DMS79 treated with DMSO at 0.1 percent for 48 hours (cell line): ENCODE results near the gene CHST11.

Source experiments
- DNase-seq: peaks from one replicate; lab custom pipeline; 2025; lab: John Stamatoyannopoulos, UW

CHST11 gene

DNA sequence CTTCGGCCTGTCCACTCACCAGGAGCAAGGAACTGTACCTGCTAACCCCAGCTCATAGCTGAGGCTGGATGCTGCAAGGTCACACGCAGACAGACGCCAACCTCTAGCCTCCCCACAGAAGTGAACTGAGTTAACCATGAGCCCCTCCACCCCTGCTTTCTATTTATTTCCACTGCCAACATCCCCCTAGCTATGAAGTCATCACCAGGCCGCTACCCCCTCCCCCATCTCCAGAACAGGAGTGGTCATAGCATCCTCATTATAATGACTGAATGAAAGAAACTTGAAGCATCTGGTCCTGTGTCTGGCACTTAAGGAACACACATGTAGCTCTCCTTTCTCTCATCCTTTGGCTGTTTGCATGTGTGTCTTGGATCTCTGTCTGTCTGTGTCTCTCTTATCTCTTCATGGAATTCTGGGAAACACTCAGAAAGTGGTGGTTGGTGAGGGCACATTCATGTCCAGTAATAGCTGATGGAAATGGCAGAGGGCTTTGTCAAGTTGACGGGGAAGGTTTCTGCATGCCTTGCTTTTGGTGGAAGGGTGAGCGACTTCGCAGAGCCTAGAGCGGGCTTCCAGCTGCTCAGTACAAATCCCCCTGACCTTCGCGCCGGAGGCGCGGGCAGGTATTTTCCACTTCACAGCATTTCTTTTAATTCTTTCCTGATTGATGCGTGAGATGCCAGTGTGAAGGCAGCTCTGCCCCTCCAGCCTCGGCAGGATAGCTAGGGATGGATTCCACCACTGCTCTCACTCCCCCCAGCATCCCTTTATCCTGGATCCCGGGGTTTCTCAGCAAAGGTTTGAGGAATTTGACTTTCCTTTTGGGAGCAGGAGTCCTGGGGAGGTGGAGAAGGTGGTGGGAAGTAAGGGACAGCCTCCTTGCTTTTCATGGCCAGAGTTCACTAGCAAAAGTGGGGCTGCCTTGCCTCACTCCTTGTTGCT is 198.2 kb downstream of the CHST11 start:
- DNase-seq, result no peak

DNA sequence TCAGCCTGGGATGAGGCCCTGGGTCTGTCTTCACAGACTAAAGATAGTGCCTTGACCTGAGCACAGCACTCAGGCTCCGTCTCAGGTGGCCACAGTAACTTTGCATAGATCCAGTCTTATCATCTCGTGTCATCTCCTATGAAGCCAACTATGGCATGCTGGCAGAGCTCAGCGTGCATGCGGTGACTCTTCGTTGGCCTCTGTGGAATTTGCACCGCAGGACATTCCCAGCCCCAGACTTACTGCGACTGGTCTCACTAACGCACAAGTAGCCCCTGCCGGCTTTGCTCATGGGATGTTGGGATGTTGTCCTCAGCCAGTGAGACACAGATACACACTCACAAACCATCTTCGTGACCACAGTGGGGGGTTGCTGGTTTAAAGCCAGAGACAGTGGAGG is 199.6 kb downstream of the CHST11 start:
- no peak for DNase-seq

DNA sequence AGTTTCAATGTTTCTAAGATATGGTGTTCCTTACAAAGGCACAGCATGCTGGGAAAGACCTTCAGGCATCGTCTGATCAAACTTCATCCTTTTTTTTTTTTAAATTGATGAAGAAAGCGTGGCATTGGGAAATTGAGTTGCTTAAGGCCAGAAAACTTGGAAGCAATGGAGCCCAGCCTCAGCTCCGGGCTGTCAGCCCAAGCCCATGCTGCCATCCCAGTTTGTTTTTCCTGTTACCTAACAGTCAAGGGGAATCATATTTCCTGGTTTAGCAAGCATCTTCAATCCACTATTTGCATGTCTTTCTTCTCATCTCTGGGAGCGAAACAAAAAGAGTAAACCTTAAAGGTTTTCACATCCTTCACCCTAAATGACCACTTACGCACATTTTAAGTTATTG is 200.2 kb downstream of the CHST11 start:
- DNase-seq, result no peak

DNA sequence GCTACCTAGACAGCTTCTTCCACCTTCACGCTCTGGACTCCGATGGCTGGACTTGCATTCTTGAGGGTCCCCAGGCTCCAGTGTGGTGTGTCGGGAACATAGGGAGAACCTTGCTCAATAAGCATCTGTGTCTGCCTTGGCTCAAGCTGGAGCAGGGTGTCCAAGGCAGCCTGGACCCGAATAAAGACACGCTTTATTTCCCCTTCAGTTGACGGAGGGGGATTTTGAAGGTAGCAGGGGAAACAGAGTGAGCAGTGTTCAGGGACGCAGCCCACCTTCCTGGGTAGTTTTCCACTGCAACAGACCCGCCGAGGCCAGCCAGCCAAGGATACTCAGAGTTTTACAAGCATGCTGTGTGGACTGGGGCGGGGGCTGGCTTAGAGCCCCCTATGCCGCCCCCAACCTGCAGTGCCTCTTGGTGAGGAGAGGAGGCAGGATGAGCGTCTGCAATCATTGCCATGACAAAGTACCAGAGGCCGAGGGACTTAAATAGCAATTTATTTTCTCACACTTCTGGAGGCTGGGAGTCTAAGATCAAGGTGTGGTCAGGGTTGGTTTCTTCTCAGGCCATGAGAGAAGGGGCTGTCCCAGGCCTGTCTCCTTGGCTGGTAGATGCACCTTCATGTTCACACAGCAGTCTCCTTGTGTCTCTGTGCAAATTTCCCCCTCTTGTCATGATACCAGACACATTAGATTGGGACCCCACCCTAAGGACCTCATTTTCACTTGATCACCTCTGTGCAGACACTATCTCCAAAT is 201.2 kb downstream of the CHST11 start:
- no peak for DNase-seq

DNA sequence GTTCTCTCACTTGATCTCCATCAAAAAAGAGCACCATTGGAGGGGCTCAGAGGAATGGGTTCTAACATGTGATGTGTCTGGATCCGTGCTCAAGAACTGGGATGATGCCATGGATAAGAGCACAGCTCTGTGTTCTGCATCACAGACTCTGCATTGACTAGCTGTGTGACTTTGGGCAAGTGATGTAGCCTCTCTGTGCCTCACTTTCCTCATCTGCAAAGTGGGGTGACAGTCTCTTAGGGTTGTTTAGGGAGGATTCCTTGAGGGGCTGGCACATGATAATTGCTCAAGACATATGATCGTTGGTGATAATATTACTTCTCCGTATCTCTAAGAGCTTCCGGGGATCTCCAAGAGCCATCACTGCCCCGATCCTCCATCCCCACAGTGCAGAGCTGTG is 202.3 kb downstream of the CHST11 start:
- DNase-seq, result no peak

DNA sequence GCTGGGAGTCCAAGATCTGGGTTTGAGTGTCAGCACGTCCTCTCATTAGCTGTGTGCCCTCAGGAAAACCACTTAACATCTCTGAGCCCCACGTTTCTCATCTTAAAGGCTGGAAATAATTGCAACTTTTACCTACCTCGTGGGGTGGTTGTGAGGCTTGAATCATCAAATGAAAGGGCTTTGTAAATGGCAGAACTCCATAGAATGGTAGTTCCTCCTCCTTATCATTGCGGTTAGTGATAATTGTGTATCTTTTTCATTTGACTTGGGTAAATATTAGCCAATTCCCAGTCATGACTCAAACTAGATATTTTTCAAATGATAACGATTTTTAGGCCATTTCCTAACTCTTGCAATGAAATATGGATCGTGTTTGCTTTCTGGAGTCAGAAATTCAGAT is 205.5 kb downstream of the CHST11 start:
- no peak for DNase-seq

DNA sequence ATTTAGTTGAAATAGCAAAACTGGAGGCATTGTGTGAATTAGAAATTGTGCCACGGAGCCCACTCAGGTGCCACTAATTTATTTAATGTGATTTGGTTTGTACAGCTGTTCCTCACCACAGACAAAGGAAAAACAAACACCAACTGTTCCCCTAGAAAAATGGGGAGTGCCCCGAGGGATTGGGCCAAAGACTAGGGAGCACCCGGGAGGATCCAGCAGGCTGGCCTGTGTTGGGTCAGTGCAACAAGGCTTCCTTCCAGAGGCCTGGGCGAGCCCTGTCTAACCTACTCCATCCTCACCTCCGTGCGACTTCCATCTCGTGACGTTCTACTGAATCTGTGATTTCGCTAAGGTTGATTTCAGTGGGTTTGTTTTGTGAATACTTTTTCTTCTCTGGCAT is 206.2 kb downstream of the CHST11 start:
- DNase-seq, result no peak

DNA sequence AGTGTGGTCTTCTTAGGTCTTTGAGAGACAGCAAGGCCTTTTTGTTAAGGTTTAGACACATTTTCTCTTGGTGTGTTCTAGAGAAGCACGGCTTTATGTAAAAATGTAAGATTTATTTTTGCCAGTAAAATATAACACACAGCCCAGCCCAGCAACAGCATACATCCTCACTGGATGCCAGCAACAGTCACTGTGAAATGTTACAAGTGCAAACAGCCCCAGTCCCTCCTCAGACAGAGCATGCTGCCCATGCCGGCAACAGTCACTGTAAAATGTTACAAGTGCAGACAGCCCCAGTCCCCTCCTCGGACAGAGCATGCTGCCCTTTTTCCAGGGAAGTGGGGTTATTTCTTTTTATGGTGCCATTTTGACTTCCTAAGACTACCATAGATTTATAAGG is 207.6 kb downstream of the CHST11 start:
- no peak for DNase-seq

DNA sequence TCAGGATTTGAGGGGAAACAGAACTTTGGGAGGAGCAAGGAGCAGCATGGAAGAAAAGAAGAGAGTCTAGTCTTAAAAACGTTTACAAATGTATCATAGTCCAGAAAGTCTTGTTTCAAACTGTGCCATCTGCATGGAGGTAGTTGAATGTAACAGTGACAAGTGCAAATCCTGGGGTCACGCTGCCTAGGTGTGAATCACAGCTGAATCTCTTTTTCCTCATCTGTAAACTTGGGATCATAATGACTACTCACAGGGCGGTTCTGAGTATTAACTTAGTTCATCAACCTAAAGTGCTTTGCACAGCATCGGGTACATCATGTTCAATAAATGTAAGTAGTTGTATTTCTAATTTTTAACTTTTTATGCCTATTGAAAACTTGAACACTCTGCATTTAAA is 208.5 kb downstream of the CHST11 start:
- no peak for DNase-seq

DNA sequence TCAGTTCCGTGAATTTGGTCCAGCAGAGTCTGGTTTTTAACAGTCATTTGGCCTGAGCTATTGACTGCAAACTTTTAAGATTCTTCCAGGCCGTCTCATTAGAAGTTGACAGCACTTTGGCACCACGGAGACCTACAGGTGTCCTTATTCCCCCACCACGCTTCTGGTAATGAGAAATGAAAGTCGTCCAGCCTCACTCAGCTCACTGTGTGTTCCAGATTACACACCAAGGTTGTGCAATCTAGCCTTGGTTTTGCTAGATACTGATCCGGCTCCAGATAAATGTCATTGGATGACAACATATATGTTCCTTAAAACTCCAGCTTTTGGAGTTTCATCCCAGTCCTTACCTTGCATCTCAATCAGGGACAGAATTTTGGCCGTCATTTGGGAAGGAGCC is 210.4 kb downstream of the CHST11 start:
- DNase-seq, result no peak

DNA sequence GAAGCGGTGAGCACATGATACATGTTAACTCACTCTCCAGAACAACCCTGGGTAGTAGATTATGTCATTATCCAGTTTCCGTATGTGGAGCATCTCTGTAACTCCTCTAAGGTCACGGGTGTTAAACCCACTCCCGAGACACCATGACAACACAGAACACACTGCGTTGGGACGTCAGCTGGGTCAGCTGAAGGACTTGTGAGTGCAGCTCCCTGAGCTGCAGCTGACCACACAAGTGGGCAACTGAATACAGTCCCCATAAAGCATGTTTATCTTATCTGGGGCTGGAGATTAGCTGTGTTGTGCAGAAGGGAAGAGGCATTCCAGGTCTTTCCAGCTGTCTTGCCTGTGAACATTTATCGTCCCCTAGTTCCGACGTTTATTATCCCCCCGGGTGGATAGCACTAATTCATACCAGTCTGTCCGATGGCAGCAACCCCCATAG is 211.5 kb downstream of the CHST11 start:
- DNase-seq, result peak; percentile 15

DNA sequence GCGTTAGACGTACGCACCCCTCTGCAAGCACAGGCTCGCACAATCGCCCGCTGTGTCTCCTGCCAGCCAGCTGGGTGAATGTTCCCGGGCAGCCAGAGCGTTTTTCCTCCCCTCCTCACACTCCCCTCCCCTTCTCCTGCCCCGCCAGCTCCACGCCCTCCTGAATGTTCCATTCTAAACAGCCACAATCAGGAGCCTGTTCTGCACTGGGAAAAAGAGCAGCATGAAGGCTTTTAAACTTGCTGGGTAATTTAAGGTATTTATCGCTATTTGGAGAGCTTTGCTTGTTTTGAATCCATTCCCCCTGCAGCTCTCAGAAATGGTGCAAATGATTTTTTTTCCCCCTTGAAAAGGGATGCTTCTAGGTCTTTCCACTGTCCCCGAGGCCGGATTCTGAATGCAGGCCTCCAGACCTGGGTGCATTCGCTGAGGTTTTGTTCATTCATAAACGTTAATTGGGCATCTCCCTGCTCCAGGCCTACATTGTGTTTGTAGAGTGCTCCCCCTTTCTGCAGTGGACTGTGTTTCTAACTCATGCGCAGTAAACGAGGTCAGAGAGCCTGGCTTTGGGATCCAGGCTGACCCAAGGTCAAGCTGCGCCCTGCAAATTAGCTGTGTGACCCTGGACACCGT is 212.5 kb downstream of the CHST11 start:
- peak; percentile 60 for DNase-seq

DNA sequence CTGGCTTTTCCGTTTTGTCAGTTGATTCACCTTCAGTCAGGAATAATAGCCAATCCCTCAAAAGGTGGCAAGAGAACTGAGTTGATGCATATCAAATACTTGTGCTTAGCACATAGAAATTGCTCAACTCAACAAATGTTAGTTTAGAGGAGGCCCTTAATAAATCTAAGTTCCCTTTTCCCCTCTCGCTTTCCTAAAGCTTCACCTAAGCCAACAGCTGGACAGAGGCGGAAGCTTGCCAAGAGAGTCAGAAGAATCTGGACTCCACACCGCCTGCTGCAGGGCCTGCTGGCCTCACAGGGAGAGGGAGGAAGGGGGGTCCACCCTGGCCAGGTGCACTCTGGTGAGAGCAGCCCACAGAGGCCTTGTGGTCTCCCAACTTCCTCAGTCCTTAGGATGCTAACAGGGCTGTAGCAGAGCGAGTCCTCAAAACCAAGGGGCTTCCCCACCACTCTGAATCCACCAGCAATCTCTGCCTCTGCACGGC is 213.1 kb downstream of the CHST11 start:
- no peak for DNase-seq

DNA sequence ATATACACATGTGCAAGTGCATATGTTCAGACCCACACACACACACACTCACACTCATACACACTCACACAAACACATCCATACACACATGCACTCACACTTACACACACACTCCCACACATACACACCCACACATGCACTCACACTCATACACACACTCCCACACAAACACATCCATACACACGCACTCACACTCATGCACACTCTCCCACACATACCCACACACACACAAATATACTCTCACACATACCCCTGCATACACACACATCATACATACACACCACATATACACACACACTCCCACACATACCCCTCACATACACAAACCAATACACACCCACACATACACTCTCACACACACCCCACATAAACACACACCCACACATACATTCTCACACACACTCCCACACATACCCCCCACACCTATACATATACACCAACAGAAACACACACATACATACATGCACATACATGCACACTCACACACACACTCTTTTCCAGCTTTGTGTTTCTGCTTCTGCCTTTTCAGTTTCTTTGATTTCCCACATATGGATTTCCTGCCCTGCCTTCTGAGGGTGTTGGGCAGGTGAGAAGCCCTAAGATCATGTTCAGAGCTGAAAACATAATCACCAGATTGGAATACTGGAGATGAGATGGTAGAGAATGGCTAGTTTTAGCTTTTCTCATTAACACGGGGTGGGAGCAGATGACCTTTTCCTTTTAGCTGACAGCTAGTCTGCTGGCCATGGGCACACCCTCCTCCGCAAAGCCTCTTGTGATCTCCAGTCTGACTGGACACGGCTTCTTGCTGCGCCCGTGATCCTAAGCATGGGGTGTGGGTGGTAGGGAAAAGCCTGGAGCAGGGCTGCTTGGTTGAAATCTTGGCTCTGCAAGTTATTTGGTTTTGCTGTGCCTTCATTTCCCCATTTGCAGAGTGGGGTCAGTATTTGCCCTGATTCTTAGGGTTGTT is 214.0 kb downstream of the CHST11 start:
- DNase-seq, result no peak

DNA sequence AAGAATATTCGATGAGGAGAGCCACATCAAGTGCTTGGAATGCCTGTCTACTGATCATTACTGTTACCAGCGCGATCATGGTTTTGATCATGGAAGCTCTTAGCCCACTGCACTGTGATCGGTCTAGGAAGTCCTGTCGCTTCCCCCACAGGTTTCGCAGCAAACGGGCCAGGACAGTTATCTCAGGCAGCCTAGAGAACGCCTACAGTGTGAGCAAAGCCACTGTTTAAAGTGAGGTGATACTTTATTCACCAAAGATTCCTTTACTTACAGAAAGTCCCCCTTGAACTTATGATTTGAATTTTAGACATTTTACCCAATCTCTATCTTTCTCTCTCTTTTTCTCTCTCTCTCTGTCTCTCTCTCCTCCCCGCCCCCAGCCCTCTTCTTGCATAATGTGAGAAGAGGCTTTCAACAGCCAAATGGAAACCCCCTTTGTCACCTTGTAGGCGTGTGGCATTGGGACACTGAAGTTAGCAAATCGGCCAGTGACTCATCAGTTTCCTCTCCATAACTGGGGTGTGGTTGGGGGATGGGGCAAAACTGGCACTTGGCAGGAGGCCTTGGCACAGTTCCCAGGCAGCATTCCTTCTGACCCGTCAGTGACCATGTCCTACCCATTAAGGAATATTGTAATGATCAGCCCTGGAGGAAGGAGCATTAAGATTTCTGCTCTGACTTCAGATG is 214.8 kb downstream of the CHST11 start:
- peak; percentile 47 for DNase-seq

DNA sequence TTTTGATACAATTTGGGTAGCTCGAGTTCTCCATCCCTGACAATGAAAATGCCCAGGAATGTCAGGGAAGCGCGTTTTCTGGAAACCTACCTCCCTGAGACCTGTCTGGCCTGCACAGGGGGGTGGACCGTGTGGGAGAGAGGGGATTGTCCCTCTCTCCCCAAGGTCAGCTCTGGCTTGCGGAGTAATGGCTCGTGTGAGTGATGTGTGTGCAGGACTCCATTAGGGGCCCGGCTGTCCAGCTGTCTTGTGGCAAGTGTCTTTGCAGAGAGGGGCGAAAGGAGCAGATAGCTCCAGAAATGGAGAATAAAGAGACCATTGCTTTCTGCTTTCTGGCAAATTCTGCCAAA is 215.3 kb downstream of the CHST11 start:
- no peak for DNase-seq

DNA sequence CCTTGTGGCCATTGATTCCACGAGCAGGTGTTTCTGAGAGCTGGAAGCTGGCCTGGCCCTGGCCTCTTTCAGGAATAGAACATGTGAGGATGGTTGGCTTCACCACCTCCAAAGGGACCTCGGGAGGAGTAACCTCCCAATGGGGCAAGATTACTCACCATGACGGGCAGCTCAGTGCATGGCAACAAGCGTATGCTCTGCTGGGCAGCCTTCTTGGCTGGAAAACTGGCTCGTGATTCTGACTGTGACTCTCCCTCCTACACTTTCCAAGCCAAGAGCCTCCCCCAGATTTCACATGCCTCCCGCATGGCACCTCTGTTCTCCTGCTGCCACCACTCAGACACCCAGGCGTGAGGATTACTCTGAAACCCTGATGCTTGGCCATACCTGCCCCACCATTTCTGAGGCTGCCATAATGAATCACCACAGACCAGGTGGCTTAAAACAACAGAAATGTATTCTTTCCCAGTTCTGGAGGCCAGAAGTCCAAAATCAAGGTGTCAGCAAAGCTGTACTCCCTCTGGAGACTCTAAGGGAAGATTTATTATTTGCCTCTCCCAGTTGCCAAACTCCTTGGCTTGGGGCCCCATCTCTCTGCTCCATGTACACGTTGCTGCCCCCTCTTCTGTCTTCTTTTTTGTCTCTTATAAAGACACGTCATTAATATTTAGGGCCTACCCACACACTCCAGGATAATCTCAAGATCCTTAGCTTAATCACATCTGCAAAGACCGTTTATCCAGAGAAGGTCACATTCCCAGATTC is 215.9 kb downstream of the CHST11 start:
- no peak for DNase-seq

DNA sequence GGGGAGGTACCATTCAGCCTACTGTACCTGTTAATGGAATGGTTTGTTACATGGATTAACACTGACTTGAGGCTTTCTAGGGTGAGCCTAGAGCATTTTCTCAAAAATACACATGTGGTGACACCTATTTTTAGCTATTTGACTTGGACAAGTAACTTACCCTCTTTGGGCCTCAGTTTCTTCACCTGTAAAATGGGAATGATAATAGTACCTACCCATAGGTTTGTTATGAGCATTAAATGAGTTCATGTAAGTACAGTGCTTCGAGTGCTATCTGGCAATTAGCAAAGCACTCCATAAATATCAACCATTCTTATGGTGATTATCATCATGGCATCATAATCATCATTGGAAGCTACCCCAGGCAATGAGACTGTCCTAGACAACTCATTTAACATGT is 216.5 kb downstream of the CHST11 start:
- no peak for DNase-seq

DNA sequence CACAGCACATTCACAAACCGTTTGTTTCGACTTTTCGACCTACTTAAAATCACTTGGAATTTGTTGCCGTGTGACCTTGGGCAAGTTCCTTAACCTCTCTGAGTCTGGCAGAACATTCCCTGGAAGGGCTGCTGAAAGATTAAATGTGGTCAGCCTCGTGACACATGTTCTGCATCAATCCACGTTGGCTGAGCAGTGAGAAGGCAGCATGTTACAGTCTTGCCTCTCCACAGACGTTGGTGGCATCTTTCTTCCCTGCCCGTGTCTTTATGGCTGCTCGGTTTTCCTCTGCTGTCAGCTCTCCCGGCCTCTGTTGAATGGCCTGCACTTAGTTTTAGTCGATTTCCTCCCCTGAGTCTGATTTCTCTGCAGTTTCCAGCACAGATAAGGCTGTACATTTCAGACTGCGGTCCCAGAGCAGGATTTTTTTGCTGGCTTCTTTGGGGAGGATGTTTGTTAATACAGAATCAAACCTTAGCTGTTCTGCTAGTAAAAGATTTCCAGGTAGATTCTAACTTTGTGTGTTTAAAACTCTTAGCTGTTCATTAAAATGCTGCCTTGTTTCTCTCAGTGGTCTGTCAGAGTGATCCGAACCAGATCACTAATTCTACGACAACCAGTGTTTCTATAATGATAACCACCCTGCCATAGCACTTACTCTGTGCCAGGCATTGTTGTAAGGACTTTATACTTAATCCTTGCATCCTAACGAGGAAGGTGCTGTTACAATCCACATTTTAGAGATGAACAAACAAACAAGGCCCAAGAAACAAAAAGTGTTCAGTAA is 217.1 kb downstream of the CHST11 start:
- no peak for DNase-seq
